LoVo (cell line): Measurements from ENCODE around the gene EIF2S1.
"Not testable (repeated sequence)": the region's sequence is repeated elsewhere in the genome, so short reads cannot be mapped to it uniquely, and the experiment has no call there.

Source experiments
- DNase-seq: peaks from one replicate; pipeline ENCODE4 v3.0.0-alpha.2; 2016; ENCODE audit warnings: low spot score

Gene EIF2S1

GRCh38 chr14:67359775-67360469, at the start of gene EIF2S1, which contains the start of gene ATP6V1D:
TSS of gene EIF2S1 (plus strand) at chr14:67360328. CDS start at chr14:67364768, 4,440 bp downstream.
TSS of gene ATP6V1D (minus strand) at chr14:67359804. CDS start at chr14:67359698, 106 bp downstream.
- DNase-seq = peak; percentile 99

DNA sequence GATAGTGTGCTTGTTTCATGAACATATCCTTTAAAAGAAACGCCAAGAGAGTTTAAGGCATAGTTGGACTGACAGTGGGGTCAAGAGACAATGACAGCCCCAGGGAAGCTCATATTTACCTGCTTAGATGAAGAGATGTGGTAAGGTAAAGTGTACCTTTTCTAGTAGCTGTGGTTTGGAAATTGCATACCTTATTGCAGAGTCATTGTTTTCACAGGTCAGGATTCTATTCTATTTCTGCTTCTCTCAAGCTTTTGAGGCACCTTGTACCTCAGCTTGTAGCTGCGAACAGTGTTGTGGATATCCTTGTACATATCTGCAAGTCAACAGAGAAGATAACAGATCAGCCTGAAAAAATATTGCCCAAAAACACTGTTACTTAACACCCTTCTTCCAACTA, 48.3 kb upstream of the EIF2S1 start:
- no peak for DNase-seq

GRCh38 chr14:67313153-67313552, 47.0 kb upstream of the EIF2S1 start:
- no peak for DNase-seq

GRCh38 chr14:67317822-67318221, 42.3 kb upstream of the EIF2S1 start:
- no peak for DNase-seq

DNA sequence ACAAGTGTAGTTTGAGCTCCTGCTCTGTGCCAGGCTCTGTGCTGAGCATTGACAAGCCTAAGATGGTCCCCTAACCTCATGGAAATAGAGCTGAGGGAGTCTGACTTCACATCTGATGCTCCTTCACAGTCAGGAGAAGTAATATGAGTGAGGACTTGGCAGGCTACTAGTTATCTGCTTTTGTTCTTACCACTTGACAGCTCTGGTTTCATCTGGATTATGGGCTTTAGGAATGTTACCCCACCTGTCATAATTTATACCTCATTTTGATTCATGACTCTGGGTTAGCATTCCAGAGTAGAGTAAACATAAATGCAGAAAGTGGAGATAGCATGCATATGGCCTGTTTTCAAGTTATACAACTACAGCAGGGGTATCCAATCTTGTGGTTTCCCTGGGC, 41.0 kb upstream of the EIF2S1 start:
- DNase-seq = no peak

- DNase-seq = not testable (repeated sequence)
Observed at GRCh38 chr14:67329666-67330065, 30.5 kb upstream of the EIF2S1 start.

GRCh38 chr14:67331368-67332125, 28.6 kb upstream of the EIF2S1 start:
- no peak for DNase-seq

DNA sequence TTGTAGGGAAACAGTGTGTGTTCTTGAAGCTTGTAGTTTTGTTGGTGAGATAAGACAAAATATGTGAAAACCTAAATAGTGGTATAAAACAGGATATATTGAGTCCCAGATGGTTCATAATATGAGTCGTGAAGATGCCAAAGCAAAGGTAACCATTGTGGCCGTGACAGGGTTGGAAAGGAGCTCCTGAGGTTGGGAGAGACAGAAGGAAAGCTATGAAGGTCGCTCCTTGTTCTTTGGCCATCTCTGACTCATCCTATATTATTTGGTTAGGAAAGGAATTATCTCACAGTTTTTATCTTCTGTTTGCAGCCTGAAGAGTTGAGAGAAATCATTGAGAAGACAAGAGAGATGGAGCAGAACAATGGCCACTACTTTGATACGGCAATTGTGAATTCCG, 27.7 kb upstream of the EIF2S1 start:
- DNase-seq = no peak

- DNase-seq = peak; percentile 13
Observed at GRCh38 chr14:67335781-67336180, 24.3 kb upstream of the EIF2S1 start.

- DNase-seq = not testable (repeated sequence)
Observed at GRCh38 chr14:67341231-67341630, 18.9 kb upstream of the EIF2S1 start.

GRCh38 chr14:67343601-67344230, 16.4 kb upstream of the EIF2S1 start:
- DNase-seq = no peak

- no peak for DNase-seq
Observed at GRCh38 chr14:67345583-67345982, 14.5 kb upstream of the EIF2S1 start.

DNA sequence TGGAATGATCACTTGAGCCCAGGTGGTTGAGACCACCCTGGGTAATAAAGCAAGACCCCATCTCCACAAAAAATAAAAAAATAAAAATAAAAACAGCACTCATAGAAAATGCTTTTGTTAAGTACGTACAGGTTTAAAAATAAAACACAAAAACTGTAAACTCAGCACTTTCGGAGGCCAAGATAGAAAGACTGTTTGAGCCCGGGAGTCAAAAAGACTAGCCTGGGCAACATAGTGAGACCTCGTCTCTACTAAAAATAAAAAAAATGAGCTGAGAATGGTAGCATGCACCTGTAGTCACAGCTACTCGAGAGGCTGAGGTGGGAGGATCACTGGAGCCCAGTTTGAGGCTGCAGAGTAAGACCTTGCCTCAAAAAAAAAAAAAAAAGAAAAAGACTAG, 8.1 kb upstream of the EIF2S1 start:
- no peak for DNase-seq

DNA sequence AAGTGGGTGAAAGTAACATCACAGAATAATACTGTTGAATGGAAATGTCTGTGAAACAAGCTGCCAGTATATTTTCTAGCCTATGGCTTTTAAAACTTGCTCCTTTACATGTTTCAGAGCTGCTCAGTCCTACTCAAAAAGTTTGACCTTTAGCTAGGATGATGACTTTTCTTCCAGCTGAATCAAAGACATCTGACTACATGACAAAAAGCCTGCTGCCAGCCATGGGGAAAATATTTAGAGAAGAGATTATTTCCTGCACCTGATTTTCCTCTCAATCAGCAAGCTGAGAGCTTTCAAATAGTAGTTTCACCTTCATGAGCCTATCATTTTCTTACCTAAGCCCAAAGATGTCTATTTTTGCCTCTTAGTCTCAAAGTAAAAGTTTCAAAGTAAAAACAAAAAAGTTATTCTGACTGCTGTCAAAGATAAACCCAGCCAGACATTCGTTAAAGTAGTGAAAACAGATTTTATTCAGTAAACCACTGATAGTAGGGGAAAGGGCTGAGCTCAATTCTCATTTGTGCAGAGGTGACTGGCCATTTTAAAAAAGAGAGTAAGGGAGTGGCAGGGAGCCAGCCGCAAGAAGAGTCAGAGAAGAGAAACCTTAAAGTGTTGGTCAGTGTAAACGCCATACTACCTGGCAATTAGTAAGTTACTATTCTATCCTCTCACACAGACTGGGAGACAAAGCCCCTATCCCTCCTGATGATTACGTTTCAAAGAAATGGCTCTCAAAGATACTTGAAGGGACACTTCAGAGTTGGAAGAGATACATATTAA, 2.8 kb upstream of the EIF2S1 start:
- DNase-seq = no peak

GRCh38 chr14:67357969-67358354, 2.2 kb upstream of the EIF2S1 start:
- no peak for DNase-seq

GRCh38 chr14:67358924-67359774, 979 bp upstream of the EIF2S1 start:
- peak; percentile 46 for DNase-seq

GRCh38 chr14:67360470-67361206, 510 bp downstream of the EIF2S1 start:
- DNase-seq = no peak

- DNase-seq = no peak
Observed at GRCh38 chr14:67365476-67365875, 5.3 kb downstream of the EIF2S1 start.

DNA sequence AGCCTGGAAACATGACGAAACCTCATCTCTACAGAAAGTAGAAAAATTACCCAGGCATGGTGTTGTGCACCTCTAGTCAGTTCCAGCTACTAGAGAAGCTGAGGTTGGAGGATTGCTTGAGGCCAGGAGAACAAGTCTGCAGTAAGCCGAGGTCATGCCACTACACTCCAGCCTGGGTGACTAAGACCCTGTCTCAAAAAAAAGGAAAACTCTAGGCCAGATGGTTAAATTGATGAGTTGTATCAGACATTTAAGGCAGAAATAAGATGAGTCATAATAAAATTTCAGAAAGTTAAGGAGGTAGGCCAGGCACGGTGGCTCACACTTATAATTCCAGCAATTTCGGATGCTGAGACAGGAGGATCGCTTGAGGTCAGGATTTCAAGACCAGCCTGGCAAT, 10.7 kb downstream of the EIF2S1 start:
- no peak for DNase-seq
